Kidney (tissue), 14 donors: Measurements from ENCODE around the gene SLC41A3. TPM values are rescaled to one million over a fixed set of nuclear protein-coding genes. Genes with fewer than 3 reads are reported as not detected.

Experiments
- DNase-seq, 5 donors: peaks; one replicate each; pipeline ENCODE4 v3.0.0-alpha.2; 2013 to 2020
- FAIRE-seq: peaks from 2 replicates; lab custom pipeline; 2012; peaks lifted over from hg19 to GRCh38; lab: Jason Lieb, UNC
- H3K27ac ChIP-seq, 2 donors: one replicate each; pipeline ENCODE4 v1.7.0; 2013; ENCODE audit warnings: low read depth in 2 of 2, low read length in 2 of 2, inconsistent platforms in 1 of 2
- H3K27me3 ChIP-seq: one replicate; pipeline ENCODE4 v1.7.1; 2013; ENCODE audit warnings: low read length, inconsistent platforms; ENCODE audit not compliant: control insufficient read depth, insufficient read depth
- H3K36me3 ChIP-seq, 3 donors: one replicate each; pipeline versions ENCODE4 v1.7.0 to v1.7.1; 2013; ENCODE audit warnings: low read length in 3 of 3, control low read depth in 1 of 3, inconsistent platforms in 1 of 3; ENCODE audit not compliant: insufficient read depth in 3 of 3, control insufficient read depth in 2 of 3
- H3K4me1 ChIP-seq, 3 donors: one replicate each; pipeline versions ENCODE4 v1.7.0 to v1.7.1; 2013; ENCODE audit warnings: low read length in 3 of 3, inconsistent platforms in 1 of 3, low read depth in 1 of 3; ENCODE audit not compliant: control insufficient read depth in 2 of 3, insufficient read depth in 2 of 3
- H3K4me3 ChIP-seq, 3 donors: one replicate each; pipeline versions ENCODE4 v1.7.0 to v1.8.1; 2013; ENCODE audit warnings: low read length in 3 of 3, control low read depth in 1 of 3, inconsistent platforms in 1 of 3
- H3K9ac ChIP-seq, 3 donors: one replicate each; pipeline versions ENCODE4 v1.7.0 to v1.7.1; 2013; ENCODE audit warnings: low read length in 3 of 3, control low read depth in 1 of 3, inconsistent platforms in 1 of 3
- H3K9me3 ChIP-seq, 3 donors: one replicate each; pipeline versions ENCODE4 v1.7.0 to v1.7.1; 2013; ENCODE audit warnings: low read length in 3 of 3, control low read depth in 1 of 3, inconsistent platforms in 1 of 3; ENCODE audit not compliant: control insufficient read depth in 2 of 3, insufficient read depth in 1 of 3
- intact Hi-C: fragments of 100-400 bp; cut with DNase I; formaldehyde crosslinking; loops from one replicate; pipeline ENCODE4 v1.11.1; 2022
- polyA plus RNA-seq: library from polyadenylated mRNA; stranded (reverse); fragments of 350-450 nt; fragmentation: Illumina TruSeq; extraction: RNeasy Lipid Tissue Mini Kit (QIAGEN cat#74804); gene quantifications from one replicate; pipeline ENCODE4 v1.2.3, GENCODE V29; 2014; ENCODE audit warnings: low read depth, low replicate concordance; ENCODE audit not compliant: insufficient read depth
- total RNA-seq: library from RNA; stranded (reverse); fragmentation: NEBNext Ultra II Directional; extraction: Animal tissue kit (Norgen Biotek cat#: 25700); gene quantifications from one replicate; pipeline ENCODE4 v1.2.1, GENCODE V29; 2021
- TF ChIP-seq, protein P1 (sequence below): IDR thresholded peaks from 3 replicates; pipeline ENCODE4 v1.5.1; 2012; ENCODE audit warnings: mild to moderate bottlenecking, moderate library complexity, borderline replicate concordance; ENCODE audit not compliant: insufficient read depth; ENCODE audit errors: extremely low read depth
- donor health status: control.
- donor health status: control.
- donor health status: control.
- donor health status: control.
- donor health status: control.
- donor health status: DM: yes; HTN: yes; CAD: no.
- donor health status: Normal renal cell carcinoma (clear cell type).

Gene SLC41A3
- total and polyA plus RNA-seq, 2 donors from 2014 or later, result 31.6 to 74.3 TPM

DNA sequence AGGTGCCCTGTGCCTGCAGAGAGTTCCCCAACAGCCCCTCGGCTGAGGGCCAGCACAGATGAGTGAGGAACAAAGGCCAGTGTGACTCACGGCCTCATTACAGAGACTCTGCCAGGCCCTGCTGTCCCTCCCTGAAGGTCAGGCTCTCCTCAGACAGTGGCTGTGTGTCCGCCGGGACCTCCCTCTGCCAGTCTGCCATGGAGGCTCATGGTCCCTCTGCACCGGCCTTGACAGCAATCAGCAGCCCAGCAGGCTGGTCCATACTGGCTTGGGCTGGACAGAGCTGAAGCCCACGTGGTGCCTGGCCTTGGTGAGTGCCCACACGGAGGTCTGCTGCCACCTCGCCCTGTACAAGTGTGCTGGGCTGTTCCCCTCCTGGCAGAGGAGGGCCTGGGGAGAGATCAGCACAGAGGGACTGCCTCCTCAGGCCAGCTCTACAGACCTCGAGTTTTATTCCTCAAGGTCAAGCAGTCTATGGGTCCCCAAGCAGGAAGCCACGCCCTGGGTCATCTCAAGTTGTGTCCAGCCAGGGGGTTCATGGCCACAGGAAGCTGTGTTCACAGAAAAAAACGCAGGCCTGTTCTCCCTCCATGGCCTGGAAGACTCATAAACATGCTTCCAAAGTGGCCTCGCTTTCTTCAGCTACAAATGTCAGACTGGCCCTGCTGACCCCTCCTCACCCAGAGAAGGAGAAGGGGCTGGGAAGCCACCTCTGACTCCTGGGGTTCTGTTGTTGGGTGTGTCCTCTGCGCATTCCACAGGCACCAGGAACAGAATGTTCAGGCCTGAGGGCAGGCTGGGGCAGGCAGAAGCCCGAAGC, 27.0 kb downstream of the SLC41A3 start:
- H3K27me3 ChIP-seq, result no peaks in the 10 kb centered on the region
- no peak overlapping the region for H3K4me3 ChIP-seq
- H3K36me3 ChIP-seq, result no peaks in the 10 kb centered on the region
- intact Hi-C loops, result no loop called here
- H3K9me3 ChIP-seq, result no peaks in the 10 kb centered on the region
- DNase-seq (no peak), FAIRE-seq (no peak)
- no peak overlapping the region for H3K27ac ChIP-seq
- peaks cover 0 to 3% (median 0%) of the 10 kb centered on the region in 3 donors for H3K4me1 ChIP-seq
- H3K9ac ChIP-seq, result no peak overlapping the region
- TF ChIP-seq, protein P1, sequence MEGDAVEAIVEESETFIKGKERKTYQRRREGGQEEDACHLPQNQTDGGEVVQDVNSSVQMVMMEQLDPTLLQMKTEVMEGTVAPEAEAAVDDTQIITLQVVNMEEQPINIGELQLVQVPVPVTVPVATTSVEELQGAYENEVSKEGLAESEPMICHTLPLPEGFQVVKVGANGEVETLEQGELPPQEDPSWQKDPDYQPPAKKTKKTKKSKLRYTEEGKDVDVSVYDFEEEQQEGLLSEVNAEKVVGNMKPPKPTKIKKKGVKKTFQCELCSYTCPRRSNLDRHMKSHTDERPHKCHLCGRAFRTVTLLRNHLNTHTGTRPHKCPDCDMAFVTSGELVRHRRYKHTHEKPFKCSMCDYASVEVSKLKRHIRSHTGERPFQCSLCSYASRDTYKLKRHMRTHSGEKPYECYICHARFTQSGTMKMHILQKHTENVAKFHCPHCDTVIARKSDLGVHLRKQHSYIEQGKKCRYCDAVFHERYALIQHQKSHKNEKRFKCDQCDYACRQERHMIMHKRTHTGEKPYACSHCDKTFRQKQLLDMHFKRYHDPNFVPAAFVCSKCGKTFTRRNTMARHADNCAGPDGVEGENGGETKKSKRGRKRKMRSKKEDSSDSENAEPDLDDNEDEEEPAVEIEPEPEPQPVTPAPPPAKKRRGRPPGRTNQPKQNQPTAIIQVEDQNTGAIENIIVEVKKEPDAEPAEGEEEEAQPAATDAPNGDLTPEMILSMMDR, result no peak

DNA sequence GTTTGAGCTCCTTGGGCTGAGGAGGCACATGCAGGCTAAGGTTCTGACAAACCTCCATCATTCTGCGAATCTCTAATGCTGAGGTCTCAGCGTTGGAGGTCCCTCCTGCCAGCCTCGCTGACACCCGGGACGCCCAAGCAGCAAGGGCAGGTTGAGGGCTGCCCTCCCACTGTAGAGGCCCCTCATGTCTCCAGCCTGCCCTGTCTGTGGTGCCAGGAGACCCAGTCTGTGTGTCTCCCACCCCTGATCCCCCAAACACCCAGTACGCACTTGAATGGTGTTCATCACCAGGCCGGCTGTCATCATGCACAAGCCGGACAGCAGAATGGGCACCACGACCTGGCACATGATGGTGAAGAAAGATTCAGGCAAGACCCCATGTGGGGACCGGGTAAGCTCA, 27.8 kb downstream of the SLC41A3 start:
- Histone ChIP-seq H3K36me3 (no peaks in the 10 kb centered on the region), H3K4me3 (no peak overlapping the region), H3K9me3 (no peaks in the 10 kb centered on the region), H3K4me1 (peaks cover 0 to 3% (median 0%) of the 10 kb centered on the region in 3 donors), H3K27ac (no peak overlapping the region), H3K27me3 (no peaks in the 10 kb centered on the region), H3K9ac (no peak overlapping the region)
- FAIRE-seq, result no peak
- TF ChIP-seq, protein P1, result no peak
- DNase-seq, result no peak
- intact Hi-C loops, result no loop called here

DNA sequence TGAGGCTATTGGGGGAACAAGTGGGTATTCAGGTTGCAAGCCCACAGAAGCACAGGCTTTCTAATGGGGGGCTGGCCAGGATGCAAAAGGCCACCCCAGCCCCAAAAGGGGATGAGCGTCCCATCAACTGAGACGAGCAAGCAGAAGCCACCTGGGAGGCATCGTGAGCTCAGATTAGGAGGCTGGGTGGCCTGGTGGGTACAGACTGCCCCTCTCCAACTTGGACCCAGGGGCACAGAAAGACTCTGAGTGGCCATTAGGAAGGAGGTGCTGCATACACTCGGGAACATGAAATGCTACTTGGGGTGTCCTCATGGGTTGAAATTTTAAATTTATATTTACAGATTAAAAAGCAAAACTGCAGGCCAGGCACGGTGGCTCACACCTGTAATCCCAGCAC, 29.1 kb downstream of the SLC41A3 start:
- Histone ChIP-seq H3K9ac (no peak overlapping the region), H3K4me3 (no peak overlapping the region), H3K36me3 (no peaks in the 10 kb centered on the region), H3K4me1 (peaks cover 0 to 3% (median 0%) of the 10 kb centered on the region in 3 donors), H3K9me3 (no peaks in the 10 kb centered on the region), H3K27me3 (no peaks in the 10 kb centered on the region), H3K27ac (no peak overlapping the region)
- intact Hi-C loops, result no loop called here
- DNase-seq (no peak), FAIRE-seq (no peak)
- TF ChIP-seq, protein P1, result no peak
